Measurements from ENCODE around the gene STOML1. TPM values are rescaled to one million over a fixed set of nuclear protein-coding genes. Genes with fewer than 3 reads are reported as not detected.

The STOML1 gene
- total and polyA plus RNA-seq, 9 of the 15 experiments (the other 6 are each of a cell fraction or from before 2014, with no cell fraction given) = 0.25 to 9.7 (median 4.6) TPM

DNA sequence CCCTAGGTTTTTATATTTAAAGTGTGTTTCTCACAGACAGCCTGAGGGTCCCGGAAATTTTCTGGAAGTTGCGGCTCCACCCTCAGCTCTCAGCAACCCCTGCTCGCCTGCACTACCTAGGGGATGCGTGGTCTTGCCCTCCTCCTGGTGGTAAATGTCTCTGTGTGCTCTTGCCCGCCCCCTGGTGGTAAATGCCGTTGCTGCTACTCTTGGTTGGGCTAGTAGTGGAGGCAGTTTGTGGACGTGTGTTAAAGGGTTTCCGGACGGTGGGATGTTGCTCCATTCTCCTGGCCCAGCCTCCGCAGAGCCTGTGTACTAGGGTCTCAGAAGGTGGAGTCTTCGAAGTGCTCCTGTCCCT lies 27.4 kb downstream of the STOML1 start (continued):
- no peak for TF ChIP-seq RNF219 (CRISPR knock-in tag; IDR thresholded peaks at IDR 0.05)
- TF ChIP-seq DIDO1 (tag; IDR thresholded peaks at IDR 0.05; ENCODE audit: low read depth) = no peak
- no peak for TF ChIP-seq NRF1 (conservative IDR thresholded peaks at IDR 0.05 in 1 of 2, IDR thresholded peaks at IDR 0.05 in 1 of 2)
- no peak for TF ChIP-seq ZNF75A (CRISPR knock-in tag; IDR thresholded peaks at IDR 0.05)
- no peak for TF ChIP-seq ZNF780A (CRISPR knock-in tag; IDR thresholded peaks at IDR 0.05)
- TF ChIP-seq TAF1 (IDR thresholded peaks at IDR 0.05; ENCODE audit: control insufficient read depth, extremely low read depth, insufficient read depth, low read length, severe bottlenecking) = no peak
- TF ChIP-seq CHCHD3 (CRISPR knock-in tag; IDR thresholded peaks at IDR 0.05) = no peak
- peak; percentile 50; the same call in 1 of the 2 replicates for TF ChIP-seq ZBTB7A (IDR thresholded peaks at IDR 0.05; ENCODE audit: borderline replicate concordance, control insufficient read depth, low read depth, low read length)
- TF ChIP-seq NCOA4 (IDR thresholded peaks at IDR 0.05; ENCODE audit: partially characterized antibody) = no peak
- TF ChIP-seq CTCFL (IDR thresholded peaks at IDR 0.05; ENCODE audit: borderline replicate concordance, insufficient read depth, low read depth, low read length, poor library complexity, severe bottlenecking) = no peak
- TF ChIP-seq, protein P1, sequence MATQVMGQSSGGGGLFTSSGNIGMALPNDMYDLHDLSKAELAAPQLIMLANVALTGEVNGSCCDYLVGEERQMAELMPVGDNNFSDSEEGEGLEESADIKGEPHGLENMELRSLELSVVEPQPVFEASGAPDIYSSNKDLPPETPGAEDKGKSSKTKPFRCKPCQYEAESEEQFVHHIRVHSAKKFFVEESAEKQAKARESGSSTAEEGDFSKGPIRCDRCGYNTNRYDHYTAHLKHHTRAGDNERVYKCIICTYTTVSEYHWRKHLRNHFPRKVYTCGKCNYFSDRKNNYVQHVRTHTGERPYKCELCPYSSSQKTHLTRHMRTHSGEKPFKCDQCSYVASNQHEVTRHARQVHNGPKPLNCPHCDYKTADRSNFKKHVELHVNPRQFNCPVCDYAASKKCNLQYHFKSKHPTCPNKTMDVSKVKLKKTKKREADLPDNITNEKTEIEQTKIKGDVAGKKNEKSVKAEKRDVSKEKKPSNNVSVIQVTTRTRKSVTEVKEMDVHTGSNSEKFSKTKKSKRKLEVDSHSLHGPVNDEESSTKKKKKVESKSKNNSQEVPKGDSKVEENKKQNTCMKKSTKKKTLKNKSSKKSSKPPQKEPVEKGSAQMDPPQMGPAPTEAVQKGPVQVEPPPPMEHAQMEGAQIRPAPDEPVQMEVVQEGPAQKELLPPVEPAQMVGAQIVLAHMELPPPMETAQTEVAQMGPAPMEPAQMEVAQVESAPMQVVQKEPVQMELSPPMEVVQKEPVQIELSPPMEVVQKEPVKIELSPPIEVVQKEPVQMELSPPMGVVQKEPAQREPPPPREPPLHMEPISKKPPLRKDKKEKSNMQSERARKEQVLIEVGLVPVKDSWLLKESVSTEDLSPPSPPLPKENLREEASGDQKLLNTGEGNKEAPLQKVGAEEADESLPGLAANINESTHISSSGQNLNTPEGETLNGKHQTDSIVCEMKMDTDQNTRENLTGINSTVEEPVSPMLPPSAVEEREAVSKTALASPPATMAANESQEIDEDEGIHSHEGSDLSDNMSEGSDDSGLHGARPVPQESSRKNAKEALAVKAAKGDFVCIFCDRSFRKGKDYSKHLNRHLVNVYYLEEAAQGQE (IDR thresholded peaks at IDR 0.05; ENCODE audit: borderline replicate concordance) = peak; percentile 48; the same call in 1 of the 2 replicates
- TF ChIP-seq, protein P1 (CRISPR knock-in tag; IDR thresholded peaks at IDR 0.05; ENCODE audit: low read depth) = no peak
- no peak for TF ChIP-seq ZFP36 (IDR thresholded peaks at IDR 0.05; ENCODE audit: low read depth, low read length, partially characterized antibody)
- TF ChIP-seq SMARCC2 (IDR thresholded peaks at IDR 0.05; ENCODE audit: low read depth) = no peak
- no peak for TF ChIP-seq KDM2B (CRISPR knock-in tag; IDR thresholded peaks at IDR 0.05)
